CD14-positive monocyte (primary cell): ENCODE measurements around the gene C13orf46. TPM values are rescaled to one million over a fixed set of nuclear protein-coding genes. Genes with fewer than 3 reads are reported as not detected.

Experiments
- DNase-seq, 3 donors: peaks; one replicate each; pipeline ENCODE4 v3.0.0-alpha.2; 2011 to 2022
- H2AFZ ChIP-seq: 2 replicates; pipeline ENCODE4 v1.6.0; 2012; ENCODE audit warnings: mild to moderate bottlenecking, low read depth, low read length, inconsistent platforms; ENCODE audit not compliant: insufficient read depth, poor library complexity, severe bottlenecking
- H3K27ac ChIP-seq, 2 donors: 1 replicate in 1 of 2; 2 replicates in 1 of 2; pipeline ENCODE4 v1.5.1; 2012 to 2013; ENCODE audit warnings: low read length in 2 of 2, control low read depth in 1 of 2, inconsistent platforms in 1 of 2, low read depth in 1 of 2, mild to moderate bottlenecking in 1 of 2
- H3K27me3 ChIP-seq, 2 donors: one replicate each; pipeline versions ENCODE4 v1.6.0 to v1.6.1; 2011 to 2013; ENCODE audit warnings: low read length in 2 of 2; ENCODE audit not compliant: control insufficient read depth in 2 of 2, insufficient read depth in 2 of 2
- H3K36me3 ChIP-seq, 2 donors: replicated peaks in 1 of 2; 1 replicate in 1 of 2; 2 replicates in 1 of 2; pipeline versions ENCODE4 v1.5.1 to v1.6.1; 2012 to 2013; ENCODE audit warnings: low read length in 2 of 2, control low read depth in 1 of 2, inconsistent platforms in 1 of 2, mild to moderate bottlenecking in 1 of 2; ENCODE audit not compliant: insufficient read depth in 2 of 2, control insufficient read depth in 1 of 2
- H3K4me1 ChIP-seq, 2 donors: 1 replicate in 1 of 2; 2 replicates in 1 of 2; pipeline versions ENCODE4 v1.5.1 to v1.6.1; 2012 to 2013; ENCODE audit warnings: low read length in 2 of 2, control low read depth in 1 of 2, inconsistent platforms in 1 of 2, mild to moderate bottlenecking in 1 of 2, moderate library complexity in 1 of 2; ENCODE audit not compliant: insufficient read depth in 2 of 2, control insufficient read depth in 1 of 2
- H3K4me2 ChIP-seq: replicated peaks from 2 replicates; pipeline ENCODE3; 2012; ENCODE audit warnings: low read length, moderate library complexity, mild to moderate bottlenecking; ENCODE audit not compliant: poor library complexity, severe bottlenecking; ENCODE audit errors: extremely low read depth
- H3K4me3 ChIP-seq, 3 experiments: fragments of 200-600 bp in 1 of 3; sonication (generic) in 1 of 3; replicated peaks in 1 of 3; 1 replicate in 2 of 3; 2 replicates in 1 of 3; pipeline ENCODE4 v1.5.1; 2011 to 2013; ENCODE audit warnings: low read length in 3 of 3, mild to moderate bottlenecking in 3 of 3, control low read depth in 2 of 3, low read depth in 2 of 3, inconsistent platforms in 1 of 3, moderate library complexity in 1 of 3
- H3K79me2 ChIP-seq: 2 replicates; pipeline ENCODE4 v1.6.0; 2012; ENCODE audit warnings: mild to moderate bottlenecking, control low read depth, inconsistent platforms, low read length, moderate library complexity; ENCODE audit not compliant: insufficient read depth
- H3K9ac ChIP-seq: 2 replicates; pipeline ENCODE4 v1.6.0; 2017; ENCODE audit warnings: low read length, mild to moderate bottlenecking; ENCODE audit not compliant: insufficient read depth, poor library complexity, severe bottlenecking
- H3K9me3 ChIP-seq, 2 donors: replicated peaks in 1 of 2; 1 replicate in 1 of 2; 2 replicates in 1 of 2; pipeline versions ENCODE4 v1.5.1 to v1.6.1; 2012 to 2013; ENCODE audit warnings: low read length in 2 of 2, control low read depth in 1 of 2; ENCODE audit not compliant: control insufficient read depth in 1 of 2, insufficient read depth in 1 of 2
- H4K20me1 ChIP-seq: 2 replicates; pipeline ENCODE4 v1.6.0; 2012; ENCODE audit warnings: mild to moderate bottlenecking, low read length, control low read depth, moderate library complexity; ENCODE audit not compliant: insufficient read depth
- H3K27ac Mint-ChIP-seq, 7 donors: one replicate each; pipeline ENCODE4 v1.8.0; 2020; ENCODE audit warnings: mild to moderate bottlenecking in 7 of 7, mixed read lengths in 7 of 7, moderate library complexity in 6 of 7, inconsistent platforms in 2 of 7
- H3K27me3 Mint-ChIP-seq, 3 donors: one replicate each; pipeline ENCODE4 v1.8.0; 2021 to 2022; ENCODE audit warnings: low read depth in 3 of 3, mild to moderate bottlenecking in 3 of 3, mixed read lengths in 3 of 3, moderate library complexity in 3 of 3, inconsistent platforms in 1 of 3
- H3K36me3 Mint-ChIP-seq, 2 donors: one replicate each; pipeline ENCODE4 v1.8.0; 2020; ENCODE audit warnings: mixed read lengths in 2 of 2, inconsistent platforms in 1 of 2, mild to moderate bottlenecking in 1 of 2
- H3K4me1 Mint-ChIP-seq: one replicate; pipeline ENCODE4 v1.8.0; 2020; ENCODE audit warnings: mild to moderate bottlenecking, mixed read lengths
- H3K4me3 Mint-ChIP-seq, 2 donors: one replicate each; pipeline ENCODE4 v1.8.0; 2020; ENCODE audit warnings: mild to moderate bottlenecking in 2 of 2, mixed read lengths in 2 of 2, moderate library complexity in 1 of 2
- H3K9me3 Mint-ChIP-seq, 7 donors: one replicate each; pipeline ENCODE4 v1.8.0; 2020 to 2022; ENCODE audit warnings: mixed read lengths in 7 of 7, mild to moderate bottlenecking in 6 of 7, moderate library complexity in 6 of 7, inconsistent platforms in 2 of 7
- WGBS: methylation state at CpG from one replicate; pipeline ENCODE4 v1.1.5; 2013; ENCODE audit warnings: missing lambda C conversion rate; ENCODE audit not compliant: insufficient coverage; 5-methylcytosine and 5-hydroxymethylcytosine counted together
- intact Hi-C, 2 donors: fragments of 100-400 bp; cut with micrococcal nuclease; formaldehyde crosslinking; loops; one replicate each; pipeline versions ENCODE4 v1.15.0 to v1.15.1; 2023
- polyA plus RNA-seq, 3 donors: library from polyadenylated mRNA; depleted of rRNA in 1 of 3; unstranded in 2 of 3; stranded (reverse) in 1 of 3; fragments of 300-500 nt in 2 of 3; fragments of >200 nt in 1 of 3; fragmentation: Illumina TruSeq in 2 of 3; gene quantifications; 1 replicate in 2 of 3; 2 replicates in 1 of 3; pipeline ENCODE4 v1.2.3, GENCODE V29; 2012 to 2021
- TF ChIP-seq, protein P1 (sequence below): fragments of 200-600 bp; IDR thresholded peaks from one replicate; pipeline ENCODE4 v1.8.0; 2022; ENCODE audit warnings: antibody characterized with exemption, mild to moderate bottlenecking

Gene C13orf46
- polyA plus RNA-seq, 3 donors: 0.05 to 0.35 TPM; not detected in 1

- Histone ChIP-seq H3K9me3 (no peaks in the 10 kb centered on the region), H3K4me3 (no peak overlapping the region), H3K4me1 (no peaks in the 10 kb centered on the region), H3K4me2 (no peak overlapping the region), H3K79me2 (no peaks in the 10 kb centered on the region), H3K27ac (no peak overlapping the region), H3K27me3 (no peaks in the 10 kb centered on the region), H3K36me3 (peaks cover 30 to 33% of the 10 kb centered on the region in 2 donors), H2AFZ (no peak overlapping the region), H4K20me1 (peaks cover 15% of the 10 kb centered on the region), H3K9ac (no peak overlapping the region)
- TF ChIP-seq, protein P1, sequence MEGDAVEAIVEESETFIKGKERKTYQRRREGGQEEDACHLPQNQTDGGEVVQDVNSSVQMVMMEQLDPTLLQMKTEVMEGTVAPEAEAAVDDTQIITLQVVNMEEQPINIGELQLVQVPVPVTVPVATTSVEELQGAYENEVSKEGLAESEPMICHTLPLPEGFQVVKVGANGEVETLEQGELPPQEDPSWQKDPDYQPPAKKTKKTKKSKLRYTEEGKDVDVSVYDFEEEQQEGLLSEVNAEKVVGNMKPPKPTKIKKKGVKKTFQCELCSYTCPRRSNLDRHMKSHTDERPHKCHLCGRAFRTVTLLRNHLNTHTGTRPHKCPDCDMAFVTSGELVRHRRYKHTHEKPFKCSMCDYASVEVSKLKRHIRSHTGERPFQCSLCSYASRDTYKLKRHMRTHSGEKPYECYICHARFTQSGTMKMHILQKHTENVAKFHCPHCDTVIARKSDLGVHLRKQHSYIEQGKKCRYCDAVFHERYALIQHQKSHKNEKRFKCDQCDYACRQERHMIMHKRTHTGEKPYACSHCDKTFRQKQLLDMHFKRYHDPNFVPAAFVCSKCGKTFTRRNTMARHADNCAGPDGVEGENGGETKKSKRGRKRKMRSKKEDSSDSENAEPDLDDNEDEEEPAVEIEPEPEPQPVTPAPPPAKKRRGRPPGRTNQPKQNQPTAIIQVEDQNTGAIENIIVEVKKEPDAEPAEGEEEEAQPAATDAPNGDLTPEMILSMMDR: no peak
- peaks cover 34 to 48% of the 10 kb centered on the region in 2 donors for H3K36me3 Mint-ChIP-seq
- intact Hi-C loops: no loop called here
- H3K27ac Mint-ChIP-seq: peak overlapping the region in 1 of 7 donors; percentile 14
- no peak for DNase-seq
- WGBS: 95% methylated on average over 17 of the region's 36 CpGs
- H3K4me3 Mint-ChIP-seq: no peak overlapping the region
- H3K4me1 Mint-ChIP-seq: no peaks in the 10 kb centered on the region
- peaks cover 0 to 3% (median 0%) of the 10 kb centered on the region in 3 donors for H3K27me3 Mint-ChIP-seq
- H3K9me3 Mint-ChIP-seq: peaks cover 0 to 2% (median 0%) of the 10 kb centered on the region in 7 donors
Measured at GRCh38 chr13:113972451-113973217, 1.2 kb downstream of the C13orf46 start.

- Histone ChIP-seq H3K27ac (no peak overlapping the region), H3K9ac (no peak overlapping the region), H3K4me2 (no peak overlapping the region), H3K36me3 (peaks cover 20 to 25% of the 10 kb centered on the region in 2 donors), H3K79me2 (no peaks in the 10 kb centered on the region), H3K9me3 (no peaks in the 10 kb centered on the region), H3K4me1 (no peaks in the 10 kb centered on the region), H4K20me1 (peaks cover 12% of the 10 kb centered on the region), H2AFZ (no peak overlapping the region), H3K4me3 (no peak overlapping the region), H3K27me3 (no peaks in the 10 kb centered on the region)
- no peak for DNase-seq
- no peak overlapping the region for H3K4me3 Mint-ChIP-seq
- H3K27me3 Mint-ChIP-seq: peaks cover 0 to 3% (median 0%) of the 10 kb centered on the region in 3 donors
- H3K36me3 Mint-ChIP-seq: peaks cover 27 to 39% of the 10 kb centered on the region in 2 donors
- H3K4me1 Mint-ChIP-seq: no peaks in the 10 kb centered on the region
- WGBS: 93% methylated on average over 26 of the region's 36 CpGs
- TF ChIP-seq, protein P1: no peak
- H3K27ac Mint-ChIP-seq: no peak overlapping the region
- H3K9me3 Mint-ChIP-seq: peaks cover 0 to 2% (median 0%) of the 10 kb centered on the region in 7 donors
- intact Hi-C loops: no loop called here
Measured at GRCh38 chr13:113971471-113972231, 2.2 kb downstream of the C13orf46 start.
